NT2/D1 (cell line): ENCODE measurements around the gene PASD1.

ENCODE experiments used
- DNase-seq: peaks from one replicate; pipeline ENCODE4 v3.0.0-alpha.2; 2011; ENCODE audit warnings: low read depth, low spot score
- H3K27me3 ChIP-seq: 2 replicates; pipeline ENCODE4 v1.6.0; 2011; ENCODE audit warnings: mild to moderate bottlenecking; ENCODE audit not compliant: insufficient read length, insufficient read depth
- H3K36me3 ChIP-seq: 2 replicates; pipeline ENCODE4 v1.6.1; 2011; ENCODE audit warnings: mild to moderate bottlenecking, low read length, mixed read lengths; ENCODE audit not compliant: insufficient read depth, insufficient read length
- H3K4me1 ChIP-seq: 2 replicates; pipeline ENCODE4 v1.5.1; 2011; ENCODE audit not compliant: insufficient read depth, insufficient read length
- H3K4me3 ChIP-seq: 2 replicates; pipeline ENCODE4 v1.5.1; 2011; ENCODE audit warnings: low read depth; ENCODE audit not compliant: insufficient read length
- H3K9ac ChIP-seq: 2 replicates; pipeline ENCODE4 v1.6.0; 2011; ENCODE audit warnings: low read depth; ENCODE audit not compliant: insufficient read length
- H3K9me3 ChIP-seq: 2 replicates; pipeline ENCODE4 v1.5.1; 2011; ENCODE audit warnings: mild to moderate bottlenecking, low read length; ENCODE audit not compliant: insufficient read depth
- SUZ12 ChIP-seq: IDR thresholded peaks from 2 replicates; pipeline ENCODE4 v1.6.1; 2011; ENCODE audit not compliant: insufficient read length, insufficient read depth; ENCODE audit errors: extremely low read depth
- YY1 ChIP-seq: IDR thresholded peaks from 2 replicates; pipeline ENCODE4 v1.6.1; 2011; ENCODE audit not compliant: insufficient read length, insufficient read depth
- ZNF274 ChIP-seq: IDR thresholded peaks from 2 replicates; pipeline ENCODE4 v1.6.1; 2011; ENCODE audit warnings: mild to moderate bottlenecking, low read depth, low read length

Gene PASD1

DNA sequence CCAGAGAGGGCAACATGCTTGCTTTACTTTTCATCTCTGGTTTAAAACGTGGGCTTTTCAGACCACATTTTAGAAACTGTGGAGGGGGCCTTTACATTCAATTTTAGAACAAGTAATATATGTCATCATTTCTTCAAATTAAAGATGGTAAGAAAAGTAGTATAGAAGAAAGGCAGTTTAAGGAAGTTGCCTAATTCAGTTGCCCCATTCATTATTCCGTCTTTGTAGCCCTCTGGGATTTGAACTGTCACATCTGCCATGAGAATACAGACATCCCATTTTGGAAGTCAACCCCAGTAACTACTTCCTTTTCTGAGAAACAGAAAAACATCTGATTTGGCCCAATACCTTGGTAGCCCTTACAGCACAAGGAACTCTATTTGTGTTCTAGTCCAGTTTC lies 61.2 kb downstream of the PASD1 start:
- no peak for DNase-seq
- no peaks in the 10 kb centered on the region for H3K9me3 ChIP-seq
- H3K27me3 ChIP-seq, result no peaks in the 10 kb centered on the region
- no peak overlapping the region for H3K4me3 ChIP-seq
- H3K4me1 ChIP-seq, result no peaks in the 10 kb centered on the region
- no peaks in the 10 kb centered on the region for H3K36me3 ChIP-seq
- TF ChIP-seq YY1 (no peak), ZNF274 (no peak), SUZ12 (no peak)
- H3K9ac ChIP-seq, result no peak overlapping the region

DNA sequence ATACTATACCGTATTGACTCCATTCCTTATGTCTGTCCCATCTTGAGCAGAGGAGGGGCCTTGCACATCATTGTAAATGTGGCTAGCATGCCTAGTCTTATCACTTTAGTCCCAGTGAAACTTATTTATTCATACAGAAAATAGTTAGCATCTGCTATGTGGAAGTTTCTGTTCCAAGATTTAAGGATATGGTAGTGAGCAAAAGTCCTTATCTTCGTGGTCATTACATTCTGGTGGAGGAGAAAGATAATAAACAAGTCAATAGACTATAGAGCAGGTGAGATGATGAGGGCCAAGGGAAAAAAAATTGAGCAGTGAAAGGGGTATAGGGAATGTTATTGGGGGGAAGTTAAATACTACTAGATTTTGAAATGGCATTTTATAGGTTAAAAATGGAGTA lies 68.3 kb downstream of the PASD1 start:
- H3K4me1 ChIP-seq, result no peaks in the 10 kb centered on the region
- no peak overlapping the region for H3K9ac ChIP-seq
- no peaks in the 10 kb centered on the region for H3K9me3 ChIP-seq
- no peak for DNase-seq
- no peaks in the 10 kb centered on the region for H3K27me3 ChIP-seq
- no peaks in the 10 kb centered on the region for H3K36me3 ChIP-seq
- no peak for TF ChIP-seq YY1
- no peak overlapping the region for H3K4me3 ChIP-seq

DNA sequence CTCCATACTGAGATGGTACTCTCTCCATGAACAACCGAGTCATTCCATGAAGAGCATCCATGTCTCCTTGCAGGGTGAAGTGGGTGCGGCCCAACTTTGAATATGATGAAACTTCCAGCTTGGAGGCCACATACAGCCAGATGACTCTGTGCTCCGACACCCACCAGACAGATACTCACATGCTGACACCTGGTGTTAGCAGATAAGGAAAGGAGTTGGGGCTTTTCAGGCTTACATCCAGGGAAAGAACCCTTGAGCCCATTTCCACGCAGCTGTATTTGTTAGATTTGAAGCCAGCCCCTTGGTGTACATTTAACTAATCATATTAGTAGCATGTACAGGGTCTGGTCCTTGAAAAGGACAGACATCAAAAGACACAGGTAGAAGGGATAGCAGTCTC lies 69.7 kb downstream of the PASD1 start:
- Histone ChIP-seq H3K27me3 (no peaks in the 10 kb centered on the region), H3K4me1 (no peaks in the 10 kb centered on the region), H3K4me3 (no peak overlapping the region), H3K36me3 (no peaks in the 10 kb centered on the region), H3K9ac (no peak overlapping the region), H3K9me3 (no peaks in the 10 kb centered on the region)
- no peak for TF ChIP-seq ZNF274
- TF ChIP-seq YY1, result no peak
- TF ChIP-seq SUZ12, result no peak
- no peak for DNase-seq

DNA sequence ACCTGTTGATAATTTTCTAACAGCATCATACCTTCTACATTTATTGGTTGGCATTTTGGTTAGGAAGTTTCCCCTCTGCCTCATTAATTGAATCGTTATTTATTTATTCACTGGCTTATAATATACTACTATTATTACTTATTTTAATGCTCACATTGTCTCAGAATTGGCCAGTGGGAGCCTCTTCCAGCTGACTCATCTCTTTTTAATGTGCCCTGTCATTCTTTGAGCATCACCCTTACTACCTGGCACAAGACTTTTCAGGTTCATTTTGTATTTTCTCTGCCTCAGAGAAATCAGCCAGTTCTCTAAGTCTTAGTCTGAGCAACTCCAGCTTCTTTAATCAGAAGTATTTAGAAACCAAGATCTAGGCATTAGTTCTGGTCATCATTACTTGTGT lies 71.5 kb downstream of the PASD1 start:
- no peaks in the 10 kb centered on the region for H3K27me3 ChIP-seq
- H3K4me1 ChIP-seq, result no peaks in the 10 kb centered on the region
- H3K4me3 ChIP-seq, result no peak overlapping the region
- TF ChIP-seq ZNF274 (no peak), SUZ12 (no peak), YY1 (no peak)
- DNase-seq, result no peak
- no peaks in the 10 kb centered on the region for H3K36me3 ChIP-seq
- no peaks in the 10 kb centered on the region for H3K9me3 ChIP-seq
- H3K9ac ChIP-seq, result no peak overlapping the region

DNA sequence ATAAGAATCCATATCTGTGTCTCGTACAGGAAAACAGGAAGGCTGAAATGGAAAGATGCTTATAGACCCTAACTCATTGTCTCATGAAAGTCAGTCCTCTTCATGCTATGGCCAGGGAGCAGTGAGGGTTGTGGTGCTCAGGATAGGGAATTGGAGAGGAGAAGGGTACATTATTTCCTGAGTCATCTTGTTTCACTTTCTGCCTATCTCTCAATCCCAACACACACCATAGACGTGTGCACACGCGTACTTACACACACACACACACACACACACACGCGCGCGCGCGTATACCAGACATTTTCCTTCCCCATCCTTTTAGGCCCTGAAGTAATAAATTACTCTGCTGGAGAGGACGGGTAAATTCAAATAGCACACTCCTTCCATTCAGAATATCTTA lies 78.1 kb downstream of the PASD1 start:
- TF ChIP-seq YY1 (no peak), SUZ12 (no peak), ZNF274 (no peak)
- H3K9me3 ChIP-seq, result no peaks in the 10 kb centered on the region
- no peaks in the 10 kb centered on the region for H3K27me3 ChIP-seq
- no peaks in the 10 kb centered on the region for H3K36me3 ChIP-seq
- no peak overlapping the region for H3K9ac ChIP-seq
- no peaks in the 10 kb centered on the region for H3K4me1 ChIP-seq
- no peak for DNase-seq
- H3K4me3 ChIP-seq, result no peak overlapping the region

DNA sequence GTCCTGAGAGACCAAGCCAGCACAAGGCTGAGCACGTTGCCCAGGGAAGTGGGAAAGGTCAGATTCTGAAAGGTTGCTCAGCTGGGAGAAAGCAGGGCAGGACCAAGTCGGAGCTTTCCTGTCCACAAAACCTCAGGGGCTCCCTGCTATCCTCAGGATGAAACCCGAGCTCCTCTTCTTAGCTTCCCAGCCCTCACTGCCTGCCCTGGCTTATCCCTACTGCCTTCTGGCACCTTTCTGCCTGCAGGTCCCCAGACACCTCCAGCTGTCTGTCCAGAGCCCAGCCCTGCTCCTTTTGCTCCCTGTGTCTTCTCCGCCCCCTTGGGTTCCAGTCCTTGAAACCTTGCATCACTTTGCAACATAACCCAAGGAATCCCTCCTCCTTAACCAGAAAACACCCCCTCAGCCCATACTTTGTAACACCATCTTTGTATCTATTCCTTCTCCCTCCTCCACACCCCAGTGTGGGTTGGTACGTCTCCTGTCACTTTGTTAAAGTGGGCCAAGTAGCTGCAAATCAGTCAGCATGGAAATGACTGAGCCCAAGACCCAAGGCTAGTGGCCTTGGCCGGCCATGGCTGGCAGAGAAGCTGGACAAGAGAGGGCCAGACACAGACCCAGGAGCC lies 111.8 kb downstream of the PASD1 start:
- Histone ChIP-seq H3K9ac (no peak overlapping the region), H3K36me3 (no peaks in the 10 kb centered on the region), H3K4me1 (no peaks in the 10 kb centered on the region), H3K27me3 (no peaks in the 10 kb centered on the region), H3K9me3 (no peaks in the 10 kb centered on the region), H3K4me3 (no peak overlapping the region)
- TF ChIP-seq YY1 (no peak), SUZ12 (no peak), ZNF274 (no peak)
- no peak for DNase-seq

DNA sequence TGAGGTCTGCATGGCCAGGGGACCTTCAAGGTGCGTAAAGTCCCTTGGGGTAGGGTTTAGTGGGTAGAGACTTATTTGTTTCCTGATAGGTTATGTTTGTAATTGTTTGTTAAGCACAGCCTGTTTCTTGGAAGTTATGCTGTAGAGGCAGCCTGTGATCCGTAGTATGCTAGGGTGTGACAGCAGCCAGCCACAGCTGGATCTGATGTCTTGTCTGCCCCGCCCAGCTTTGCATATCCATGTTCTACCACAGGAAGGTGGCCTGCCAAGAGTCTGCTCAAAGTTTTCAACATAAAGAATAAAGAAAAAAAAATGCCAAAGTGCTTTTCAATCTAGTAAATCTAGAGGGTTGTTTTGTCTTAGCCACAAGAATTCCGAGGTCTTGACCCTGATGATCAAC lies 112.7 kb downstream of the PASD1 start:
- Histone ChIP-seq H3K36me3 (no peaks in the 10 kb centered on the region), H3K4me1 (no peaks in the 10 kb centered on the region), H3K4me3 (no peak overlapping the region), H3K9ac (no peak overlapping the region), H3K27me3 (no peaks in the 10 kb centered on the region), H3K9me3 (no peaks in the 10 kb centered on the region)
- DNase-seq, result no peak
- TF ChIP-seq ZNF274 (no peak), YY1 (no peak), SUZ12 (no peak)
